Lower lobe of right lung (tissue), 2 donors: ENCODE results near the gene SNRPA. TPM values are rescaled to one million over a fixed set of nuclear protein-coding genes. Genes with fewer than 3 reads are reported as not detected.

Experiments
- ATAC-seq, 2 donors: fragments of 200-7000 bp; cut with Tn5 transposase; one replicate each; pipeline ENCODE4 v1.9.1; 2020 to 2022; ENCODE audit warnings: mild to moderate bottlenecking in 2 of 2, moderate library complexity in 2 of 2
- DNase-seq: peaks from one replicate; pipeline ENCODE4 v3.0.0-alpha.2; 2020
- H3K27ac ChIP-seq: fragments of 200-600 bp; one replicate; pipeline ENCODE4 v1.8.0; 2022
- H3K27me3 ChIP-seq: fragments of 200-600 bp; one replicate; pipeline ENCODE4 v1.8.0; 2022; ENCODE audit warnings: low read depth
- H3K36me3 ChIP-seq: fragments of 200-600 bp; one replicate; pipeline ENCODE4 v1.8.0; 2022; ENCODE audit warnings: mild to moderate bottlenecking
- H3K4me1 ChIP-seq: fragments of 200-600 bp; one replicate; pipeline ENCODE4 v1.8.0; 2022
- H3K4me3 ChIP-seq: fragments of 200-600 bp; one replicate; pipeline ENCODE4 v1.8.0; 2022; ENCODE audit warnings: mild to moderate bottlenecking
- H3K9me3 ChIP-seq: fragments of 200-600 bp; one replicate; pipeline ENCODE4 v1.8.0; 2022
- CTCF ChIP-seq: fragments of 200-600 bp; IDR thresholded peaks from one replicate; pipeline ENCODE4 v1.8.0; 2022; ENCODE audit warnings: antibody characterized with exemption, mild to moderate bottlenecking
- intact Hi-C: fragments of 100-400 bp; cut with DNase I; formaldehyde crosslinking; loops from one replicate; pipeline ENCODE4 v1.11.0; 2022
- total RNA-seq: library from RNA; stranded (reverse); fragmentation: NEBNext Ultra II Directional; extraction: Animal tissue kit (Norgen Biotek cat#: 25700); gene quantifications from one replicate; pipeline ENCODE4 v1.2.1, GENCODE V29; 2021
- donor health status: DM: no; HTN: yes; CAD: no; lungs with severe emphysema.

The SNRPA gene
- total RNA-seq, 1 donor from 2014 or later: 44.8 TPM

DNA sequence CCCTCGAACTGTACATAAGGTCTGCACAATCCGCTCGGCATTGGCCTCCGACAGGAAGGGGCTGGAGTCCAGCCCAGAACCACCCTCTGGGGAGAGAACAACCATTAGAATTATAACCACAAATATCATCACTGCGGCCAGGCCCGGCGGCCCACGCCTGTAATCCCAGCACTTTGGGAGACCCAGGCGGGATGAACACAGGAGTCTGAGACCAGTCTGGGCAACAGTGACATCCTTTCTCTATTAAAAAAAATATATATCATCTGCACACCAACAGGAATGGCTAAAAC is 45.7 kb upstream of the SNRPA start:
- Histone ChIP-seq H3K9me3 (no peaks in the 10 kb centered on the region), H3K4me1 (no peaks in the 10 kb centered on the region), H3K27me3 (no peaks in the 10 kb centered on the region), H3K4me3 (no peak overlapping the region), H3K27ac (no peak overlapping the region), H3K36me3 (peaks cover 97% of the 10 kb centered on the region)
- DNase-seq: no peak
- TF ChIP-seq CTCF: no peak
- intact Hi-C loops: no loop called here
- ATAC-seq: no peak

DNA sequence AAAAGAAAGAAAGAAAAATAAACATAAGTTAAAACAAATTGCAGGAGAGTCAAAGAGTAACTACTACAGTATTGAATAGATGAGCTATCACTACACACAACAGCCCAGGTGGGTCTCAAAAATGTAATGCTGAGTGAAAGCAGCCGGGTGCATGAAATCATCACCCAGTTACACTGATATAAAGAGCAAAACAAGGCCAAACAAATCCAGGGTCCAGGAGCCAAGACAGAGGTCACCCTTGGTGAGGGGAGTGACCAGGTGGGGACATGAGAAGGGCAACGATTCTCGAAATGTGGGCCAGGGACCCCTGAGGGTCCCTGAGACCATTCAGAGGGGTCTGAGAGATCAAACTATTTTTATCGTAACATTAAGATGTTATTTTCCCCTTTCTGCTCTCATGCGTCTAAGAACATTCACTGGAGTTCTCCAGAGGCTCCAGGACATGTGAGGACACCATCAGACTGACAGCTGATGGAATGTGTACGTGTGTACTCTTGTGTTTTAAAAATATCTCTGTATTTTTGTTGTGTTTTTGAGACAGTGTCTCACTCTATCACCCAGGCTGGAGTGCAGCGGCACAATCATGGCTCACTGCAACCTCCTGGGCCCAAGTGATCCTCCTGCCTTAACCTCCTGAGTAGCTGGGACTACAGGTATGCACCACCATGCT is 44.9 kb upstream of the SNRPA start:
- no peaks in the 10 kb centered on the region for H3K9me3 ChIP-seq
- H3K4me3 ChIP-seq: no peak overlapping the region
- ATAC-seq (no peak), DNase-seq (no peak)
- peaks cover 98% of the 10 kb centered on the region for H3K36me3 ChIP-seq
- TF ChIP-seq CTCF: no peak
- H3K4me1 ChIP-seq: no peaks in the 10 kb centered on the region
- intact Hi-C loops: no loop called here
- no peaks in the 10 kb centered on the region for H3K27me3 ChIP-seq
- H3K27ac ChIP-seq: no peak overlapping the region

GRCh38 chr19:40707615-40708014 is 43.4 kb upstream of the SNRPA start:
- ATAC-seq (no peak), DNase-seq (no peak)
- intact Hi-C loops: no loop called here
- H3K36me3 ChIP-seq: peaks cover 96% of the 10 kb centered on the region
- no peaks in the 10 kb centered on the region for H3K27me3 ChIP-seq
- H3K4me3 ChIP-seq: no peak overlapping the region
- no peak for TF ChIP-seq CTCF
- no peak overlapping the region for H3K27ac ChIP-seq
- no peaks in the 10 kb centered on the region for H3K9me3 ChIP-seq
- no peaks in the 10 kb centered on the region for H3K4me1 ChIP-seq

DNA sequence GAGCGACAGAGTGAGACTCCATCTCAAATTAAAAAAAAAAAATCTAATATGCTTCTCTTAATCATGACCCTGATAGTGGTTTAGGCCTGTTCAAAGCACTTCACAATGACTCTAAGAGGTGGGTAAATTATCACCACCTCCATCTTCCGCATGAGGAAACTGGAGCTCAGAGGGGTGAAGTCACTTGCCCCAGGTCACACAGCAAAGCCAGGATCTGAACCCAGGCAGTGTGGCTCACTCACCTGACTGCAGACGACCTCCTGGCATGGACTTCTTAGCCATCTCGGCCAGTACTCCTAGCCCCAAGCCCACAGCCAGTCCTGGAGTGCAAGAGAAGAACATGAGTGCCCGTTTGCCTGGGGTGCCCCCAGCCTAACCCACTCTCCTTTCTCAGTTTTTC is 41.2 kb upstream of the SNRPA start:
- no peaks in the 10 kb centered on the region for H3K9me3 ChIP-seq
- no peak overlapping the region for H3K27ac ChIP-seq
- peaks cover 10% of the 10 kb centered on the region for H3K4me1 ChIP-seq
- ATAC-seq: no peak
- no peak for TF ChIP-seq CTCF
- no peaks in the 10 kb centered on the region for H3K27me3 ChIP-seq
- peaks cover 82% of the 10 kb centered on the region for H3K36me3 ChIP-seq
- DNase-seq: no peak
- intact Hi-C loops: no loop called here
- H3K4me3 ChIP-seq: no peak overlapping the region

GRCh38 chr19:40713939-40714338 is 37.1 kb upstream of the SNRPA start:
- no peak for TF ChIP-seq CTCF
- Histone ChIP-seq H3K4me3 (peak overlapping the region; percentile 90), H3K27me3 (no peaks in the 10 kb centered on the region), H3K9me3 (no peaks in the 10 kb centered on the region), H3K4me1 (peaks cover 30% of the 10 kb centered on the region), H3K36me3 (peaks cover 41% of the 10 kb centered on the region), H3K27ac (peak overlapping the region; percentile 99)
- ATAC-seq: no peak
- no peak for DNase-seq
- intact Hi-C loops: no loop called here
